NCI-H2081 (cell line): ENCODE data around the gene AMY2B.
"Not testable (repeated sequence)": the region's sequence is repeated elsewhere in the genome, so short reads cannot be mapped to it uniquely, and the experiment has no call there.

Experiments
- DNase-seq, 2 experiments: peaks; one replicate each; lab custom pipeline; 2025; lab: John Stamatoyannopoulos, UW

The AMY2B gene

DNA sequence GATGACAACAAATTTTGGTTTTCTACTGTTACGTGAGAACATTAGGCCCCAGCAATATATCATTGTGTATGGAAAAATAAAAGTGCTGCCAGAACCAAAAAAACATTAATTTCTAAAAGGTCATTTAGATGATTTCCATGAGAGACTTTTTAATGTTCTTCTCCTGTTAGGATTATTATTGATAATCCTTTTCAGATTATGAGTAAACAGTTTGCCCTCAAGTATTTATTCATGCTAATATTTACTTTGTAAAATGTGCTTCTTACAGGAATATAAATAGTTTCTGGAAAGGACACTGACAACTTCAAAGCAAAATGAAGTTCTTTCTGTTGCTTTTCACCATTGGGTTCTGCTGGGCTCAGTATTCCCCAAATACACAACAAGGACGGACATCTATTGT is at the start of gene AMY2B:
Gene AMY2B (plus strand): TSS at position 301 of the 400 bp plus-strand sequence. CDS start 14 bp downstream, at position 315.
- not testable (repeated sequence) for DNase-seq

DNA sequence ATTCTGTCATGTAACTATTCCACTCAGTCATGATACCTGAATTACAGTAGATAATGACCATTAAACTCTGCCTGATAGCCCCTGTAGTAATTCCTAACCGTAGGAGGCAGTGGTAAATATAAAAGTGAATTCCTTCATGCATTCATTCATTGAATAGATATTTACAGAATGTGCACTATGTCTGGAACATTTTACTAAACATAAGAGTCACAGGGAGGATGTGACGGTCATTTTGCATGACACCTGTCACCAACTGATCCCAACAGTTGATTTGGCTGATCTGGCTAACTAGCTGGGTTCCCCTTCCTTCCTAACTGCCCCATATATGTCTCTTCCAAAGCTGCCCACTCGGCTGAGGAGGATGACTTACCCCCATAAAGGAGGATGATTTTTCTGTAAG is 48.0 kb upstream of the AMY2B start:
- DNase-seq: no peak

DNA sequence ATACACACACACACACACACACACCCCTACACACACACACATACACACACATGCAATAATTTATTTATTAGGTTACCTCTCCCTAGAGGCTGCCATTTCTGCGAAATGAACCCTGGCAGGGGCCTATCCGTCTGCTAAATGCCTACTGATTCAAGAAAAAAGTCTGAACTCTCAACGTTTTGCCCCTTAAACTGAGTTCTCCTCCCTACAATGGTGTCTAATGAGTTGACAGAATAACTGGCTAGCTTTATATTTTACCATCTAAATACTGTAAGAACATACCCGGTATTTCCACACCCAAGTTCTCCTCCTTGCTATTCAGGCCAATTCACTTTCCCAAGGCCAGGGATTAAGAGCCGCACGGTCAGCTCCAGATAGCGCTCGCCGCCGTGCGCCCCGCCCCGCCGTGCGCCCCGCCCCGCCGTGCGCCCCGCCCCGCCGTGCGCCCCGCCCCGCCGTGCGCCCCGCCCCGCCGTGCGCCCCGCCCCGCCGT is 46.2 kb upstream of the AMY2B start:
- peak in 1 of 2 experiments; percentile 42 for DNase-seq

DNA sequence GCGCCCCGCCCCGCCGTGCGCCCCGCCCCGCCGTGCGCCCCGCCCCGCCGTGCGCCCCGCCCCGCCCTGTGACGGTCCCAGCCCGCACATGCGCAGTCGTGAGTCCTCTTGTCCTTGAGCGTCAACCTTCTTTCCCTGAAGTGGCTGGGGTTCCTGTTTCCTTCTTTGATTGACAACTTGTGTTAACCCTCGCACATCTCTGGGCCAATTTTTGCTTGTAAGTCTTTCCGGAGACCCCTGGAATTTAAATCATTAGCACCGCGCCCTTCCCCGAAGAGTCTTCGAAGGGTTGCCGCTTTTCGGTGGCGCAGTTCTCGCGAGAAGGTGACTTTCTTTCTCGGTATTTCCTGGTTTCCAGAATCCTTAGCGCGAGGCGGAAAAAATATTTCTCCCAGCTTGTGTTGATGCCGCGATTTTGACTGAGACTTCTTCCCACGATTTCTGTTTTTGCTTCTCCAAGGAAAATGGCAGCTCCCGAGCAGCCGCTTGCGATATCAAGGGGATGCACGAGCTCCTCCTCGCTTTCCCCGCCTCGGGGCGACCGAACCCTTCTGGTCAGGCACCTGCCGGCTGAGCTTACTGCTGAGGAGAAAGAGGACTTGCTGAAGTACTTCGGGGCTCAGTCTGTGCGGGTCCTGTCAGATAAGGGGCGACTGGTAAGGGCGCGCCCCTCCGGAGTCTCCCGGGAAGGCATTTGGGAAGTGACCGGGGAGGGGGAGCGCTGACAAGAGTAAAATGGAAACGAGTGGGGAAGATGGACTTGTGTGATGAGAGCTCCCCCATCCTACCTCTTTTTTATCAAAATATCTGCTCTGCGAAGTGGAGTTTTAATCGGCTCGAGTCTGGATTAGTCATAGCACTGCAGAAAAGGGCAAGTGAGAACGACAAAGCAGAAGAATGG is 45.5 kb upstream of the AMY2B start, which contains the start of gene RNPC3:
Gene RNPC3 (plus strand): TSS at position 93 of the 901 bp plus-strand sequence. CDS start 372 bp downstream, at position 465.
- peak; percentile 78 to 83 for DNase-seq

DNA sequence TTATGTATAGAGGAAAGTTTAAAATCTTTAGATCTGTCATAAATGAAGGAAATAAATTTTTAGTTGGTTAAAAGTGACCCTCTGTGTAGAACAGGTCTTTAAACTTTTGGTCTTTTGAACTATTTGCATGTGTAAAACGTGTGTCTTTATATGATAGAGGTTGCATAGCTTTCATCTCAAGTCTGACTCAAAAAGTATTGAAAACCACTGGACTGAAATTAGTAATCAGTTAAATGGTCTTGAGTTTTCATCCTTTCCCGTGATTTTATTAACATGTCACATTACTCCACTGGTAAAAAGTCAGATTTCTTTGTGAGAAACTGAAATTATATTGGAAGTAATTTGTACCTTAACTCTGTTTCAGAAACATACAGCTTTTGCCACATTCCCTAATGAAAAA is 44.1 kb upstream of the AMY2B start:
- no peak for DNase-seq

DNA sequence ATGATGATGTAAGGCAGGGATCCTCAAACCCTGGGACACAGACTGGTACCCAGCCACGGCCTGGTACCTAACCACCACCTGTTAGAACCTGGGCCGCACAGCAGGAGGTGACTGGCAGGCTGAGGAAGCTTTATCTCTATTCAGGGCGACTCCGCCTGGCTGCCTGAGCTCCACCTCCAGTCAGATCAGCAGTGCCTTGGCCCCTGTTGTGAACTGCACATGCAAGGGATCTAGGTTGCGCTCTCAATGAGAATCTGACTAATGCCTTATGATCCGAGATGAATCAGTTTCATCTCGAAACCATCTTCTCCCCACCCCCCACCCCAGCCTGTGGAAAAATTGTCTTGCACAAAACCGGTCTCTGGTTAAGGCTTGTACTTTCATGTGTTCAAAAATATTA is 41.6 kb upstream of the AMY2B start:
- DNase-seq: no peak

DNA sequence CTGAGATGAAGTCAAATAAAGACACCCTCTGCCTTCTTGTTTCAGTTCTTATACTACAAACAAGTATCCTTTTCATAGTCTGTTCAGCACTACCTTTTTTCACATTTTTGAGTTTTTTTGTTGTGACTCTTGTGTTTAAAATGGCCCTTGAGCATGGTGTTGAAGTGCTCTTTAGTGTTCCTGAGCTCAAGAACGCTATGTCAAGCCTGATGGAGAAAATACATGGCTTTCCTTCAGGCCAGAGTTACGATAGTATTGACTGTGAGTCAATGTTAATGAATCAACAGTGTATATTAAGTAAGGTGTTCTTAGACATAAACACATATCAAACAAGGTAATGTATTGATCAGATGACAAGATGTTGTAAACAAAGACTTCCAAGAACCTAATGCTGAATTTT is 33.2 kb upstream of the AMY2B start:
- DNase-seq: no peak

DNA sequence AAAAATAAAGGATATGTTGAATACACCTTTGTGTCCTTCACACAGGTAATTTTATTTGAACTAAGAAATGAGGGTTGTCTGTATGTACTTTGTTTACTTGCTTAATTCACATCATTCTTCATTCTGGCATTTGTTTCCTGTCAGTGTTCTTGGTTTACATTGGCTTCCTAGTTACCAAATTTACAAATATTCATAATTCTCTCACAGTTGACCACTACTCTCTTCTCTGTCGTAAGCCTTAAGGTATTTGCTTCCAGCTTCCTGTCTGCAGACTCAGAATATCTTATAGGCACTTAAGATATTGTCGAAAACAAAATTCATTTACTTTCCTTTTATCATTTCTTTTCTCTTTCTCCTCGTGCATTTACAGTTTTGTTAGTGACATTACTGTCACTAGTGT is 30.0 kb upstream of the AMY2B start:
- DNase-seq: no peak

DNA sequence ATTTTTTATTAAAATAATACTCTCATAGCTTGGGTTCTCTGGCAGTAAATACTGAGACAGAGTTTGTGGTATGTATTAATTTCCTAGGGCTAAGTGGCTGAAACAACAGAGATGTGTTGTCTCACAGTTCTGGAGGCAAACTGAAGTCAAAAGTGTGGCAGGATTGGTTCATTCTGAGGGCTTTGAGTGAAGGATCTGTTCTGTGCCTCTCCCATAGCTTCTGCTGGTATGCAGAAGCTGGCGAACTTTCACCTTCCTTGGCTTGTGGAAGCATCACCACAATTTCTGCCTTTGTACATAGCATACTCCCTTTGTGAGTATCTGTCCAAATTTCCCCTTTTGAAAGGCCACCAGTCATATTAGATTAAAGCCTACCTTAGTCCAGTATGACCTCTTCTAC is 24.9 kb upstream of the AMY2B start:
- DNase-seq: no peak

DNA sequence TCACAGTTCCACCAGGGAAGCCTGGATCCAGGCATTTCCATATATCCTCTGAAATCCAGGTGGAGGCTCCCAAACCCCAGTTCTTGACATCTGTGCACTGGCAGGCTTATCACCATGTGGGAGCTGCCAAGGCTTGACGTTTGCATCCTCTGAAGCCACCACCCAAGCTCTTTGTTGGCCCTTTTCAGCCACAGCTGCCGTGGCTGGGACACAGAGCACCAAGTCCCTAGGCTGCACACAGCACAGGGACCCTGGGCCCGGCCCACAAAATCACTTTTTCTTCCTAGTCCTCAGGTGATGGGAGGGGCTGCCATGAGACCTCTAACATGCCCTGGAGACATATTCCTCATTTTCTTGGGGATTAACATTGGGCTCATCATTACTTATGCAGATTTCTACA is 23.5 kb upstream of the AMY2B start:
- DNase-seq: no peak

DNA sequence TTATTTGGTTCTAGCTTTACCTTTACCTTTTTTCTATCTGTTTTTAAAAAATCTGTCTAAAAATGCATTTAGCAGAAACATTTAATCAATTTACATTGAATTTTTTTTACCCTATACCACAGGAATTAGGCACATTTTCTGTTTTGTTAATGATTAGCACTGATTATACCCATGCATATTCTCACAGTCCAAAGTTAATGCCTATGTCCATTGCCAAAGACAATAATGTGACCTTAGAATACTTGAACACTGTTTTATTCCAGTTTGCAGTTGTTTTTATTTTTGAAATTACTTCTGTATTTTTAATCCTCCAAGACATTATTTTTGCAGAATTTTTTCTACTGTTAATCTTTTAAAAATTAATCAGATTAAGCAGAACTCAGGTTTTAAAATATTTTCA is 11.0 kb upstream of the AMY2B start:
- no peak for DNase-seq

DNA sequence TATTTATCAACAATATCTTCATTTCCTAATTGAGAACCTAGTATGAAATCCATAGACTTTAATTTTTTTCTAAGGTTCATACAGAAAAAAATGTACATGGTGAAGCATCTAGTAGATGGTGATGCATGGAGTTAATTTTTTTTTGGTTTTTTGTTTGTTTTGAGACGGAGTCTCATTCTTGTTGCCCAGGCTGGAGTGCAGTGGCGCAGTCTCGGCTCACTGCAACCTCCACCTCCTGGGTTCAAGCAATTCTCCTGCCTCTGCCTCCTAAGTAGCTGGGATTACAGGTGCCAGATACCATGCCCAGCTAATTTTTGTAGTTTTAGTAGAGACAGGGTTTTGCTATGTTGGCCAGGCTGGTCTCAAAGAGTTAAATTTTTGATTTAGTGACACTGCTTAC is 10.3 kb upstream of the AMY2B start:
- not testable (repeated sequence) for DNase-seq

DNA sequence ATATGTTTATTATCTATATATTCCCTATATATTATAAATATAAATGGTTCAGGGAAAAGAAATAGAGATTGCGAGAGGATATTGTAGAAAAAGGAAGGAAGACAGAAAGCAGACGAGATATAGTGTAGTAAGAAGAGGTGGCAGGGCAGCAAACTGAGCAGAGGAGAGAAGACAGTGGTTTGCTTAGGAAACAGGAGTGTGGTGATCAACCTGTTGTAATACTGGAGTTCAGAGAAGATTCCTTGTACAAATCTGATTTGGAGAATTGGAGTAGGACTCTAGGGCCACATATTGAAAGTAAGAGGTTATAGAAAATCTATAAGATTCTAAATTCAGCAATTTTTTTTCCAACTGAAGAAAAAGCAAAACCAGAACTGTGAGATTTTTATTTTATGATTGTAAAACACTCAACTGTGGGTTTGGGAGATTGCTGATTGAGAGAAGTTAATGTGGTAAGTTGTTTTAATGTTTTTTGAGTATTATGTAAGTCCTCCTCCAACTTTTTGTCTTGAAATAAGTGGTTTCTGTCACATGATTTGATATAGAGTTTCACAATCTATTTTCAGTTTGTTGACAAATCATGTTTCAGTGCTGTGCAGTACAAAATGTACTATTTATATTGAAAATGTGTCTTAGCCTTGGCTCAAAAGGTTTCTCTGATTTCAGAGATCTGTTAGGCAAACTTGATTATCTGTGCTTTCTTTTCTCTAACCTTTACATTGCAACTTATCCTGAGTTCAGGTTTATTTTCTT is 9.6 kb upstream of the AMY2B start:
- DNase-seq: no peak

DNA sequence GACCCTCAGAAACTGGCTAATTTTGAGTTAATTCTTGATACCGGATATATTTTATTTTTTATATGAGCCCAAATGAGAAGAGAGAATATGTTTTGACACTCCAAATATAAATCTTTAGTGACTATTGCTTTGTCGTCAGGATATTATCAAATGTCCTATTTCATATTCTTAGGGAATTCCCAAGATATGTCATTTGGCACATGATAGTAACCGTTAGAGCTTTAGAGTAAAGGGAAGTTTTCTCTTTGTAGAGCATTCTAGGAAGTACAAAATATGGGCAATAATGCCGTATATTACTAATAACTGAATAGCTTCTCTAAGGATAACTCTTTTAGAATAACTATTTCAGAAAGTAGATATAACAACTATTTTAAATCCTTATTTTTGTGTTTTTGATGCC is 8.3 kb upstream of the AMY2B start:
- no peak for DNase-seq

DNA sequence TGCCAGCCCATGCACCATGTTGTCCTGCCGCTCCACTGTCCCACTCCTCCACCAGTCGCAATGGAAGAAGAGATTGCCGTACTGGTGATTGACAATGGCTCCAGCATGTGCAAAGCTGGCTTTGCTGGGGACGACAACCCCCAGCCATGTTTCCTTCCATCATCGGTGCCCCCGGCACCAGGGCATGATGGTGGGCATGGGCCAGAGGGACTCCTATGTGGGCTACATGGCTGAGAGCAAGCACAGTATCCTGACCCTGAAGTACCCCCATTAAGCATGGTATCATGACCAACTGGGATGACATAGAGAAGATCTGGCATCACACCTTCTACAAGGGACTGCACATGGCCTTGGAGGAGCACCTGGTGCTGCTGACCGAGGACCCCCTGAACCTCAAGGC is 1.9 kb upstream of the AMY2B start:
- no peak for DNase-seq

DNA sequence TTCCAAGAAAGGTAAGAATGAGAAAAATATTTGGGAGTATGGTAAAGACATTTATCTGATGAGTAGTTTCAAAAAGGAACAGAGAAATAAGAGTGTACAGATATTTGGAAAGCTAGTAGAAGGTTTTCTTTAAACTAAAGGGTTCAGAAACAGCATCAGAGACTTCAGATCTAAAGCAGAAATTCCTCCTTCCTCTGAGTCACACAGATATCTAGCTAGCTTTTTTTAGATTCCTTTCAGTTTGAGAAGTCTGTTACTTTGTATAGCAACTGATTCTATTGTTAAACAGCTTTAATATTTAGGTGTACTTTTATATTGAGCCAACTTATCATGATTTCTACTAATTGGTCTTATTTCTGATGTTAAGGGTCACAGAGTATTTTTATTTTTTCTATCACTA is 4.7 kb downstream of the AMY2B start:
- DNase-seq: no peak

DNA sequence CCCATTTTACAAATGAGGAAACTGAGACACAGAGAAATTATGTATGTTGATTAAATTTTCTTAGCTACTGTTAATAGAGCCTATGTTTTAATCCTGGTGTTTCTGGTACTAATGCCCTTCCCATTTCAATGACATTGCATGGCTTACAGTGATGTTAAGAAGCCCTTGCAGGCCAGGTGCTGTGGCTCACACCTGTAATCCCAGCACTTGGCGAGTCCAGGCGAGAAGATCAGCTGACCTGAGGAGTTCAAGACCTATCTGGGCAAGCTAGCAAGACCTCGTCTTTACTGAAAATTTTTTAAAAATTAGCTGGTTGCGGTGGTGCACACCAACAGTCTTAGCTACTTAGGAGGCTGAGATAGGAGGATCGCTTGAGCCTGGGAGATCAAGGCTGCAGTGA is 5.4 kb downstream of the AMY2B start:
- DNase-seq: not testable (repeated sequence)

DNA sequence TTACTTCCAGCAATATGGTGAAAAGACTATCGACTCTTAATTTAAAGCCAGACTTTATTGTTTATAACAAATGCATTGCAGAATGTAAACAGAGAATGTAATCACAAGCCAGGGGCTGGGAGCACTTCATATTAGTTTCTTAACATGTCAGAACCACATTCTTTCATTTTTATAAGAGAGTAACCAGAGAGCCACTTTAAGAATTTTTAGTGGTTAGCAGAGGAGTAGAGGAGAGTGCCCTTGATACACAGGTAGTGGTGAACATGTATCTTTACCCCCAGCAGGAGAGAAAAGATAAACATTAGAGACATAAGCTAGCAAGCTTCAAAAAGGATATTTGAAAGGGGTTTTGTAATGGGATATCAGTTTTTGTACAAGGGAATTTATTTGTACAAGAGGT is 11.1 kb downstream of the AMY2B start:
- DNase-seq: no peak

DNA sequence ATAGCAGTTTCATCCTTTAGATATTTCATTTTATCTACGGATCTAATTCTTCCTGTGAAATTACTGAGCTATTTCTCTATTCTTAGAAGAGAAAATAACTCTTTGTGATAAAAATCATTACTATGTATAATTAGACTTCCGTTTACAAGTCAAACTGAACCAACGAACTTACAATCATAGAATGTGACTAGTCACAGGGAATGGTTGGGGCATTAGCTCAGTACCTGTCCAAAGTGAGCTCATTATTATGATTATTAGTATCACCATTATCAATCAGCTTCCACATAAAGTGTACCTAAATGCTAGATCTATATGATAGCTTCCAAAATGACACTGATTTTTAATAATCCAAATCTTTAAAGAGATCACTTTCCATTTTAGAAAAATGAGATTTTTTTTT is 12.5 kb downstream of the AMY2B start:
- DNase-seq: no peak

DNA sequence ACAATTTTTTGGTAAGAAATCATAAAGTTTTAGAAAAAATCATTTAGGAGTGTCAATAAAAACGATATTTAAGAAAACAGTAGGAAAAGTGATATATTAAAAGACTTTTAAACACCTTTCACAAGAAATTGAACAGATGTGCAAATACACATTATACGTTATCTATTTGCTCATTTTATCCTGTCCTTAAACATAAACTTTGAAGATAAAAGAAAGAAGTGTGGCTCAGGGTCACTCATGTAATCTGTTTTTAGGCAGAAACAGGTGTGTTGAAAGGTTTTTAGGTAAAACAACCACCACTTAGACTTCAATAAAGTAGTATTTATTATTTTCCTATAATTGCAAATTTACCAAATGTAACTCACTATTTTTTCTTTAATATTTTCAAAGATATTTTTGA is 13.1 kb downstream of the AMY2B start:
- DNase-seq: no peak

DNA sequence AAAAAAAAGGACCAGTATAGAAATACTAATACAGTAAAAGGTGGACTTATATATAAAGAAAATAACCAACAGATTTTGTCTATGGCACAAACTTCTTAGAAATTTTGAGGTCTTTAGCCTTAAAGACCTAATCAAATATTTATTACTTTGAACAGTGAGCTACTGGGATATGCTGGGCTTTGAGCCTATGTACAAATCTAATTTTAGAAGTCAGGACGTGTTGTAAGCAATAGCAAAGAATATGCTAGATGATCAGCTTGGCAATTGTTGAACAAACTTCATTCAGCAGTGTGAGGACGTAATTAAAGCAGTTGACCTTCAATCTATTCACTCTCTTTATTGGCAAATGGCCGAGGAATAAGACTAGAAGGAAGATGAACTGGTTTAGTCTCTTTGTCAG is 31.4 kb downstream of the AMY2B start:
- DNase-seq: not testable (repeated sequence)

DNA sequence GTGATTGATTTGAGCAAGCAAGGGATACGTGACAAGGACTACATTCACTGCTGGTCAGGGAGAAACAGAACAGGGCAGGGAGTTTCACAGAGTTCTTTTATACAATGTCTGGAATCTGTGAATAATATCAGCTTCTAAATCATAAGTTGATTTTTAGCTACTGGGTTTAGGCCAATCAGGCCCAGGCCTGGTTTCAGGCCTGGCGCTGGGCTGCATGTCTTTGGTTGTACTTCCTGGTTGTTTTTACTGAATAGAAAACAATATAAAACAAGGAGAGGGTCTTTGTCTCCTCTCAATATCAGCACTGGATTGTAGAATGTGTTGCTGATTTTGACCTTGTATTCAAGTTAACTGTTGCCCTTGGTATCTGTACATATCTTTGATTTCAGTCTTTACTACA is 45.0 kb downstream of the AMY2B start:
- DNase-seq: no peak

DNA sequence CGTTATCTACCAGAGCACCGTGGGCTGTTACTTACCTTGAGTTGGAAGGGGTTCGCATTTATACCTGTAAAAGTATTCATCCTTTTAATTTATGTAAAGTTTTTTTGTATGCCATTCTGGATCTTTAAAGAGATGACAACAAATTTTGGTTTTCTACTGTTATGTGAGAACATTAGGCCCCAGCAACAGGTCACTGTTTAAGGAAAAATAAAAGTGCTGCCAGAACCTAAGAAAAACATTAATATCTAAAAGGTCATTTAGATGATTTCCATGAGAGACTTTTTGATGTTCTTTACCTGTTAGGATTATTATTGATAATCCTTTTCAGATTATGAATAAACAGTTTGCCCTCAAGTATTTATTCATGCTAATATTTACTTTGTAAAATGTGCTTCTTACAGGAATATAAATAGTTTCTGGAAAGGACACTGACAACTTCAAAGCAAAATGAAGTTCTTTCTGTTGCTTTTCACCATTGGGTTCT is 45.6 kb downstream of the AMY2B start, which contains the start of gene AMY2A:
Gene AMY2A (plus strand): TSS at position 434 of the 484 bp plus-strand sequence. CDS start 14 bp downstream, at position 448.
- not testable (repeated sequence) for DNase-seq
